ENCODE results near the gene KLC1. TPM values are rescaled to one million over a fixed set of nuclear protein-coding genes. Genes with fewer than 3 reads are reported as not detected.

The KLC1 gene
- total and polyA plus RNA-seq, 4 donors, result 22.9 to 131 (median 46.0) TPM

GRCh38 chr14:103638594-103638993, 9.6 kb downstream of the KLC1 start:
- Histone ChIP-seq H3K36me3 (ENCODE audit: control insufficient read depth in 4 of 4, insufficient read depth in 3 of 4, low read depth in 1 of 4, low read length in 3 of 4) (peaks cover 0 to 3% (median 0%) of the 10 kb centered on the region in 4 donors), H3K27ac (ENCODE audit: low read depth in 1 of 2, low read length in 2 of 2) (no peak overlapping the region), H3K4me3 (ENCODE audit: low read depth in 1 of 3, low read length in 3 of 3) (no peak overlapping the region), H3K4me1 (ENCODE audit: control insufficient read depth in 4 of 4, insufficient read depth in 4 of 4, low read length in 3 of 4) (peaks cover 0 to 8% (median 1%) of the 10 kb centered on the region in 4 donors), H3K9me3 (ENCODE audit: control insufficient read depth in 4 of 4, low read length in 3 of 4) (no peaks in the 10 kb centered on the region), H3K9ac (ENCODE audit: low read depth in 1 of 2, low read length in 2 of 2) (no peak overlapping the region), H3K27me3 (ENCODE audit: control insufficient read depth in 4 of 4, insufficient read depth in 4 of 4, low read length in 3 of 4) (no peaks in the 10 kb centered on the region)
- TF ChIP-seq GABPA (IDR thresholded peaks at IDR 0.05 in 1 of 2, conservative IDR thresholded peaks at IDR 0.05 in 1 of 2), result no peak
- no peak for TF ChIP-seq HNF4G (IDR thresholded peaks at IDR 0.05)
- TF ChIP-seq FOXA1 (IDR thresholded peaks at IDR 0.05), result no peak
- TF ChIP-seq ATF3 (IDR thresholded peaks at IDR 0.05), result no peak
- no peak for TF ChIP-seq MAX (IDR thresholded peaks at IDR 0.05)
- no peak for TF ChIP-seq JUND (IDR thresholded peaks at IDR 0.05)
- no peak for TF ChIP-seq TAF1 (conservative IDR thresholded peaks at IDR 0.05)
- DNase-seq (ENCODE audit: low spot score), result no peak
- 95% methylated on average over 3 of the region's 3 CpGs for WGBS

DNA sequence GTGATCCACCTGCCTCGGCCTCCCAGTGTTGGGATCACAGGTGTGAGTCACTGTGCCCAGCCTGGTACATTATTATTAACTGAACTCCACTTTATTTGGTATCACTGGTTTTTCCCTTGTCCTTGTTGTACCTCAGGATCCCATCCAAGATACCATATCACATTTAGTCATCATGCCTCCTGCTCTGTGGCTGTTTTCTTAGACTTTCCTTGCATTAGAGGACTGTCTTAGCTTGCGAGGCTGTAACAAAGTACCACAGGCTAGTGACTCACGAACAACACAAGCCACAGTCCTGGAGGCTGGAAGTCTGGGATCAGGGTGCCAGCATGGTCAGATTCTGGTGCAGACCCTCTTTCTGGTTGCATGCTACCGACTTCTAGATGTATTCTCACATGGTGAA, 12.2 kb downstream of the KLC1 start:
- Histone ChIP-seq H3K9me3 (ENCODE audit: control insufficient read depth in 4 of 4, low read length in 3 of 4) (no peaks in the 10 kb centered on the region), H3K27me3 (ENCODE audit: control insufficient read depth in 4 of 4, insufficient read depth in 4 of 4, low read length in 3 of 4) (no peaks in the 10 kb centered on the region), H3K4me3 (ENCODE audit: low read depth in 1 of 3, low read length in 3 of 3) (no peak overlapping the region), H3K36me3 (ENCODE audit: control insufficient read depth in 4 of 4, insufficient read depth in 3 of 4, low read depth in 1 of 4, low read length in 3 of 4) (peaks cover 0 to 3% (median 0%) of the 10 kb centered on the region in 4 donors), H3K27ac (ENCODE audit: low read depth in 1 of 2, low read length in 2 of 2) (no peak overlapping the region), H3K4me1 (ENCODE audit: control insufficient read depth in 4 of 4, insufficient read depth in 4 of 4, low read length in 3 of 4) (peaks cover 0 to 8% (median 1%) of the 10 kb centered on the region in 4 donors), H3K9ac (ENCODE audit: low read depth in 1 of 2, low read length in 2 of 2) (no peak overlapping the region)
- DNase-seq (ENCODE audit: low spot score), result no peak
- 95% methylated on average over 4 of the region's 4 CpGs for WGBS
- TF ChIP-seq ZBTB33 (IDR thresholded peaks at IDR 0.05) (no peak), MAX (IDR thresholded peaks at IDR 0.05) (no peak), HNF4G (IDR thresholded peaks at IDR 0.05) (no peak), FOXA1 (IDR thresholded peaks at IDR 0.05) (no peak), EGR1 (IDR thresholded peaks at IDR 0.05; ENCODE audit: low read depth in 2 of 2) (no peak), JUND (IDR thresholded peaks at IDR 0.05) (no peak), RXRA (IDR thresholded peaks at IDR 0.05) (no peak), CTCF (IDR thresholded peaks at IDR 0.05; ENCODE audit: low read depth, low read length, missing input control) (no peak), TAF1 (conservative IDR thresholded peaks at IDR 0.05) (no peak), FOXA2 (IDR thresholded peaks at IDR 0.05) (no peak), ATF3 (IDR thresholded peaks at IDR 0.05) (no peak), NR2F2 (IDR thresholded peaks at IDR 0.05) (no peak), SP1 (IDR thresholded peaks at IDR 0.05) (no peak), RAD21 (IDR thresholded peaks at IDR 0.05) (no peak), GABPA (IDR thresholded peaks at IDR 0.05 in 1 of 2, conservative IDR thresholded peaks at IDR 0.05 in 1 of 2) (no peak), YY1 (IDR thresholded peaks at IDR 0.05) (no peak), HNF4A (conservative IDR thresholded peaks at IDR 0.05) (no peak)
- TF ChIP-seq, protein P1, sequence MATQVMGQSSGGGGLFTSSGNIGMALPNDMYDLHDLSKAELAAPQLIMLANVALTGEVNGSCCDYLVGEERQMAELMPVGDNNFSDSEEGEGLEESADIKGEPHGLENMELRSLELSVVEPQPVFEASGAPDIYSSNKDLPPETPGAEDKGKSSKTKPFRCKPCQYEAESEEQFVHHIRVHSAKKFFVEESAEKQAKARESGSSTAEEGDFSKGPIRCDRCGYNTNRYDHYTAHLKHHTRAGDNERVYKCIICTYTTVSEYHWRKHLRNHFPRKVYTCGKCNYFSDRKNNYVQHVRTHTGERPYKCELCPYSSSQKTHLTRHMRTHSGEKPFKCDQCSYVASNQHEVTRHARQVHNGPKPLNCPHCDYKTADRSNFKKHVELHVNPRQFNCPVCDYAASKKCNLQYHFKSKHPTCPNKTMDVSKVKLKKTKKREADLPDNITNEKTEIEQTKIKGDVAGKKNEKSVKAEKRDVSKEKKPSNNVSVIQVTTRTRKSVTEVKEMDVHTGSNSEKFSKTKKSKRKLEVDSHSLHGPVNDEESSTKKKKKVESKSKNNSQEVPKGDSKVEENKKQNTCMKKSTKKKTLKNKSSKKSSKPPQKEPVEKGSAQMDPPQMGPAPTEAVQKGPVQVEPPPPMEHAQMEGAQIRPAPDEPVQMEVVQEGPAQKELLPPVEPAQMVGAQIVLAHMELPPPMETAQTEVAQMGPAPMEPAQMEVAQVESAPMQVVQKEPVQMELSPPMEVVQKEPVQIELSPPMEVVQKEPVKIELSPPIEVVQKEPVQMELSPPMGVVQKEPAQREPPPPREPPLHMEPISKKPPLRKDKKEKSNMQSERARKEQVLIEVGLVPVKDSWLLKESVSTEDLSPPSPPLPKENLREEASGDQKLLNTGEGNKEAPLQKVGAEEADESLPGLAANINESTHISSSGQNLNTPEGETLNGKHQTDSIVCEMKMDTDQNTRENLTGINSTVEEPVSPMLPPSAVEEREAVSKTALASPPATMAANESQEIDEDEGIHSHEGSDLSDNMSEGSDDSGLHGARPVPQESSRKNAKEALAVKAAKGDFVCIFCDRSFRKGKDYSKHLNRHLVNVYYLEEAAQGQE (IDR thresholded peaks at IDR 0.05), result no peak

All from liver (tissue), 9 donors.